ENCODE results near the gene CAP1.

CAP1 gene

DNA sequence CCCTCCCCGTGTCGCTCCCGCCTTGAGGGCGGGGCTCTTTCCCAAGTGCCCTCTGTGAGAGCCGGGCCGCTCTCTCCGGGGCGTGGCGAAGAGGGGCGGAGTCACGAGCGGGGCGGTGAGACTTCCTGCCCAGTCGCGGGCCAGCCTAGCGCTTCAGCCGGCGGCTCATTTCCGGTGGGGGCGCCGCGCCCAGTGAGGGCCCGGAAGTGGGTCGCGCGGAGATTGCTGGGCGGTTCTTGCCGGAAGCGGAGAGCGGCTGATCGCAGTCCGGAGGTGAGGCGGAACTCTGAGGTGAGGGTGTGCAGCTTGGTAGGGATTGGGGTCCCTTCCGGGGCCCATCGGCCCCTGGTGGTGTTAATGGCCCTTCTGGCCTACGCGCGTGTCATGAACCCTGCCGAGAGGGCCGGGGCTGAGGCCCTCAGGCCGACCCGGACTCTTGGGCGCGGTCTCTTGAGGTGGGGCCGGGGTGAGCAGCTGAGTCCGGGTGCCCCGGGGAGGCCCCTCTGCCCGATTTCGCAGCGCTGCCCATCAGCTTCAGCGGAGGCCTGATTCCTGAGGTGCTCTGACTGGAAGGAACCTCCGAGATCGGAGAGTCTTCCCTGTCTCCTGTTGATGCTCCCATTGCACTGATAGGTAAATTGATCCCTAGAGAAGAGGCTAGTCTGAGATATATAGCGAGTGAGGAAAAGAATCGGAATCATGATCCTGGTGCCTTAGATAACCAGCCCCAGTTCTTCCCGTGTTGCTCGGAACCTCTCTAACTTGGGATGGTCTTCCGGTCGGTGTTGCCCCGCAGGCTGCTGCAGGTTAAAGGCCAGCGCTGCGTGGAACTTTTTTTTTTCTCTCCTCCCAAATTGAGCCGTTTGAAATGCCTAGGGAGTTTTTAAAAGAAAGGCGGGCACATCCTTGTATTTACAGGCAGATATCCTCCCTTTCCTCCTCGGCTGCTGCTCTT is at the start of gene CAP1:
CAP1 (plus strand) TSS at position 219 of the 955 bp plus-strand sequence. CDS start 18,618 bp downstream, outside the sequence.
- no peaks in the 10 kb centered on the region for H3K36me3 ChIP-seq
- no peaks in the 10 kb centered on the region for H3K27me3 ChIP-seq
- peak within 1 kb of the TSS; percentile 83 to 97 for H3K4me3 ChIP-seq
- H3K9me3 ChIP-seq = no peaks in the 10 kb centered on the region
- H3K27ac ChIP-seq = peak within 1 kb of the TSS; percentile 96 to 99
- peaks cover 0 to 75% (median 61%) of the 10 kb centered on the region in 4 donors for H3K4me1 ChIP-seq
- no peak for TF ChIP-seq CTCF (IDR thresholded peaks at IDR 0.05)
- peak; percentile 99 to 100 for DNase-seq
- intact Hi-C loops (cut with DNase I; ENCODE audit: low total_unique reads) = no loop called here

DNA sequence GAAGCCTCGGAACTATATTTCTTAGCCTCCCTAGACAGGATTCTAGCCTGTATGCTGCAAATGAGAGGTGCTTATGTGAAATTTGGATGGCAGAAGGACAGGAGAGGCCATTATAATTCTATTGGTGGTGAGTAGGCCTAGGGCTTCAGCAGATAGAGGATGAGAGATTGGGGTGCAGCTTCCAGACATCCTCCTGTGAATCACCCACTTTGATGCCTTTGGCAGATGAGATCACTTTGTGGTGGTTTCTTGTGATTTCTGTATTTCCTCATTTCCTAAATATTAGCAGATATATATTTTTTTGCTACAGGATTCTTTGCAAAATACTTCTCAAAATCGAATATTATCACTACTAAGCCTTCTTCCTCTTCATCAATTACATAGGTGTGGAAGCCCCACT is 48.3 kb upstream of the CAP1 start:
- no peak overlapping the region for H3K4me3 ChIP-seq
- no peak for DNase-seq
- no peak for TF ChIP-seq CTCF (IDR thresholded peaks at IDR 0.05)

GRCh38 chr1:39992888-39993287 is 47.6 kb upstream of the CAP1 start:
- no peaks in the 10 kb centered on the region for H3K36me3 ChIP-seq
- no peak overlapping the region for H3K4me3 ChIP-seq
- intact Hi-C loops (cut with DNase I; ENCODE audit: low total_unique reads) = no loop called here
- DNase-seq = no peak
- no peaks in the 10 kb centered on the region for H3K9me3 ChIP-seq
- TF ChIP-seq CTCF (IDR thresholded peaks at IDR 0.05) = no peak
- H3K27ac ChIP-seq = no peak overlapping the region
- no peaks in the 10 kb centered on the region for H3K4me1 ChIP-seq
- H3K27me3 ChIP-seq = no peaks in the 10 kb centered on the region

More for the DNA sequence above, 48.3 kb upstream of the CAP1 start:
- Histone ChIP-seq H3K4me1 (no peaks in the 10 kb centered on the region), H3K9me3 (no peaks in the 10 kb centered on the region), H3K27ac (no peak overlapping the region), H3K27me3 (no peaks in the 10 kb centered on the region), H3K36me3 (no peaks in the 10 kb centered on the region)
- intact Hi-C loops (cut with DNase I; ENCODE audit: low total_unique reads) = no loop called here

- TF ChIP-seq CTCF (IDR thresholded peaks at IDR 0.05) = no peak
- Histone ChIP-seq H3K4me3 (no peak overlapping the region), H3K9me3 (no peaks in the 10 kb centered on the region), H3K27me3 (peaks cover 0 to under 1% of the 10 kb centered on the region in 2 donors), H3K4me1 (no peaks in the 10 kb centered on the region), H3K36me3 (no peaks in the 10 kb centered on the region), H3K27ac (no peak overlapping the region)
- intact Hi-C loops (cut with DNase I; ENCODE audit: low total_unique reads) = no loop called here
- no peak for DNase-seq
Measured at GRCh38 chr1:39995973-39996393, 44.5 kb upstream of the CAP1 start.

DNA sequence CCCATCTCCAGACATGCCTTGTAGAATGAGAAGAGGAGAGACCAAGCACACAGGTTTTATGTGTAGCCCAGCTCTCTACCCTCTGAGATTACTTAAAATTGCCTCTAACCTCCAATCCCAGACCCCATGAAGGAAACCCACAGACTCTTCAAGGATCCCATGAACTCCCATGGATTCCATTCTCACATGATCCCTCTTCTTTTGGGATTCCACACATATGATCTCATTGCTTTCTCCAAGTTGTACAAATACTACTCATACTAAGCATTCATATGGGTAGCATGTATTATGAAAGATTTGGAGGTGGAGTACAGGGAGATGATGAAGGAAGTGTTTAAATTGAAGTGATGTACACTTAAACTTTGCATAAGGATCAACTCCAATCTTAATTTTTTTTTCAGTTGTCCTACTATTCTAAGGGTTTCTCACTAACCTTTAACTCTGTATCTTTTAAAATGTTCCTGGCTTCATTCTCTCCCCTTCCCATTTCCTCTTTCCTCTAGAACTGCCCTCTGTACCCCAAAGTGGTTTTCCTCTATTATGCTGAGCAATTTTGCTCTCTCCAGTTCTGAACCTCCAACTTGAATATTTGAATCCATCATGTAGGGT is 44.0 kb upstream of the CAP1 start:
- H3K36me3 ChIP-seq = no peaks in the 10 kb centered on the region
- no peaks in the 10 kb centered on the region for H3K9me3 ChIP-seq
- peaks cover 0 to 2% of the 10 kb centered on the region in 2 donors for H3K27me3 ChIP-seq
- DNase-seq = no peak
- no peak for TF ChIP-seq CTCF (IDR thresholded peaks at IDR 0.05)
- intact Hi-C loops (cut with DNase I; ENCODE audit: low total_unique reads) = no loop called here
- H3K4me3 ChIP-seq = no peak overlapping the region
- H3K4me1 ChIP-seq = no peaks in the 10 kb centered on the region
- H3K27ac ChIP-seq = no peak overlapping the region

Measured in tibial artery (tissue), 4 donors.